Mucosa of descending colon (tissue), 3 donors: Measurements from ENCODE around the gene CDC73. TPM values are rescaled to one million over a fixed set of nuclear protein-coding genes. Genes with fewer than 3 reads are reported as not detected.

Source experiments
- ATAC-seq: fragments of 200-7000 bp; cut with Tn5 transposase; one replicate; pipeline ENCODE4 v1.9.1; 2020; ENCODE audit warnings: mild to moderate bottlenecking, moderate library complexity
- DNase-seq, 3 donors: peaks; one replicate each; pipeline ENCODE4 v3.0.0-alpha.2; 2020
- H3K36me3 ChIP-seq: fragments of 200-600 bp; one replicate; pipeline ENCODE4 v1.8.0; 2021; ENCODE audit warnings: low read depth, mild to moderate bottlenecking
- H3K4me1 ChIP-seq: fragments of 200-600 bp; one replicate; pipeline ENCODE4 v1.8.0; 2021; ENCODE audit warnings: low read depth, mild to moderate bottlenecking
- H3K4me3 ChIP-seq: fragments of 200-600 bp; one replicate; pipeline ENCODE4 v1.8.0; 2021; ENCODE audit warnings: mild to moderate bottlenecking
- H3K9me3 ChIP-seq: fragments of 200-600 bp; one replicate; pipeline ENCODE4 v1.8.0; 2021; ENCODE audit warnings: mild to moderate bottlenecking
- CTCF ChIP-seq: fragments of 200-600 bp; IDR thresholded peaks from one replicate; pipeline ENCODE4 v1.8.0; 2022; ENCODE audit warnings: antibody characterized with exemption, mild to moderate bottlenecking
- intact Hi-C, 2 donors: fragments of 100-400 bp; cut with DNase I in 1 of 2; cut with micrococcal nuclease in 1 of 2; formaldehyde crosslinking; loops; one replicate each; pipeline versions ENCODE4 v1.11.0 to v1.11.1; 2022; cut with DNase I, micrococcal nuclease
- total RNA-seq, 3 donors: library from RNA; stranded (reverse); fragmentation: NEBNext Ultra II Directional in 2 of 3; extraction: Animal tissue kit (Norgen Biotek cat#: 25700) in 2 of 3; gene quantifications; one replicate each; pipeline versions ENCODE4 v1.2.1 to v1.2.4, GENCODE V29; 2021 to 2023
- donor health status: DM: no; HTN: no; CAD: no; lungs with moderate emphysema.
- donor health status: DM: no; HTN: no; CAD: no.
- donor health status: DM: no; HTN: yes; CAD: no.

Gene CDC73
- total RNA-seq, 3 donors from 2014 or later: 41.0 to 82.0 (median 45.3) TPM

- ATAC-seq (no peak), DNase-seq (no peak)
- no peaks in the 10 kb centered on the region for H3K36me3 ChIP-seq
- peaks cover 16% of the 10 kb centered on the region for H3K4me1 ChIP-seq
- no peak overlapping the region for H3K4me3 ChIP-seq
- peaks cover 6% of the 10 kb centered on the region for H3K9me3 ChIP-seq
- TF ChIP-seq CTCF: no peak
- intact Hi-C loops: no loop called here
Measured at GRCh38 chr1:193192586-193192985, 70.8 kb downstream of the CDC73 start.

GRCh38 chr1:193199940-193200339, 78.1 kb downstream of the CDC73 start:
- intact Hi-C loops: no loop called here
- no peaks in the 10 kb centered on the region for H3K9me3 ChIP-seq
- no peaks in the 10 kb centered on the region for H3K36me3 ChIP-seq
- no peak for TF ChIP-seq CTCF
- no peak for DNase-seq
- ATAC-seq: no peak
- H3K4me3 ChIP-seq: no peak overlapping the region
- no peaks in the 10 kb centered on the region for H3K4me1 ChIP-seq

- ATAC-seq (no peak), DNase-seq (no peak)
- Histone ChIP-seq H3K9me3 (no peaks in the 10 kb centered on the region), H3K4me1 (no peaks in the 10 kb centered on the region), H3K4me3 (no peak overlapping the region), H3K36me3 (no peaks in the 10 kb centered on the region)
- intact Hi-C loops: no loop called here
- TF ChIP-seq CTCF: no peak
Measured at GRCh38 chr1:193201021-193201420, 79.2 kb downstream of the CDC73 start.

- H3K9me3 ChIP-seq: peaks cover 12% of the 10 kb centered on the region
- H3K4me1 ChIP-seq: no peaks in the 10 kb centered on the region
- H3K36me3 ChIP-seq: no peaks in the 10 kb centered on the region
- intact Hi-C loops: no loop called here
- TF ChIP-seq CTCF: no peak
- no peak overlapping the region for H3K4me3 ChIP-seq
- DNase-seq (no peak), ATAC-seq (no peak)
Measured at GRCh38 chr1:193210996-193211395, 89.2 kb downstream of the CDC73 start.

DNA sequence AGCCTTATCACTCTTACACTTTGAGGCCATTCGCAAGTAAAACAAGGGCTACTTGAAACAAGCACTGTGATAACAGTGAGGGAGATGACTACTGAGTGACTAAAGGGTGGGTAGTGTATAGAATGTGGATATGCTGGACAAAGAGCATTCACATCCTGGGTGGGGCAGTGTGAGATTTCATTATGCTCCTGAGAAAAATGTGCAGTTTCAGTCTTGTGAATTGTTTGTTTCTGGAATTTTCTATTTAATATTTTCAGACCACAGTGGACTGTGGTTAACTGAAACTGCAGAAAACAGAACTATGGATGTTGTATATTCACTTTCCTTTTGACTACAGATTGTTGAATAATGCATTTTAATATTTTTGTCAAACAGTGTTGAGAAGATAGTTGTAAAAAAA, 89.7 kb downstream of the CDC73 start:
- intact Hi-C loops: no loop called here

More for the DNA sequence above, 89.7 kb downstream of the CDC73 start:
- DNase-seq (peak in 1 of 3 donors; percentile 9), ATAC-seq (peak; percentile 73)
- no peak overlapping the region for H3K4me3 ChIP-seq
- no peak for TF ChIP-seq CTCF
- no peaks in the 10 kb centered on the region for H3K36me3 ChIP-seq
- peaks cover 10% of the 10 kb centered on the region for H3K9me3 ChIP-seq
- no peaks in the 10 kb centered on the region for H3K4me1 ChIP-seq
